Keratinocyte (primary cell): ENCODE results near the gene SPPL3. TPM values are rescaled to one million over a fixed set of nuclear protein-coding genes. Genes with fewer than 3 reads are reported as not detected.

ENCODE experiments used
- DNase-seq: peaks from one replicate; pipeline ENCODE4 v3.0.0-alpha.2; 2011; ENCODE audit warnings: low read depth, missing footprints, low spot score
- FAIRE-seq: peaks from 2 replicates; lab custom pipeline; 2011; peaks lifted over from hg19 to GRCh38; lab: Jason Lieb, UNC
- H2AFZ ChIP-seq: 2 replicates; pipeline ENCODE4 v1.6.0; 2012; ENCODE audit warnings: low read length, control low read depth, inconsistent platforms; ENCODE audit not compliant: control insufficient read depth
- H3K27ac ChIP-seq: 2 replicates; pipeline ENCODE4 v1.5.1; 2011; ENCODE audit warnings: low read length; ENCODE audit not compliant: control insufficient read depth, insufficient read depth
- H3K27me3 ChIP-seq: 3 replicates; pipeline ENCODE4 v1.6.0; 2011; ENCODE audit warnings: low read length; ENCODE audit not compliant: control insufficient read depth, insufficient read depth; ENCODE audit errors: extremely low read depth
- H3K36me3 ChIP-seq, 2 experiments: 2 replicates in 1 of 2; 3 replicates in 1 of 2; pipeline ENCODE4 v1.5.1; 2011; ENCODE audit warnings: low read length in 2 of 2, mild to moderate bottlenecking in 1 of 2; ENCODE audit not compliant: control insufficient read depth in 2 of 2, insufficient read depth in 2 of 2; ENCODE audit errors: extremely low read depth in 1 of 2
- H3K4me1 ChIP-seq: 3 replicates; pipeline ENCODE4 v1.5.1; 2011; ENCODE audit warnings: low read length; ENCODE audit not compliant: control insufficient read depth, insufficient read depth; ENCODE audit errors: extremely low read depth
- H3K4me2 ChIP-seq: 3 replicates; pipeline ENCODE4 v1.6.0; 2011; ENCODE audit warnings: low read depth, low read length; ENCODE audit not compliant: control insufficient read depth, insufficient read depth; ENCODE audit errors: extremely low read depth
- H3K4me3 ChIP-seq, 3 experiments: fragments of 200-600 bp in 1 of 3; sonication (generic) in 1 of 3; 2 replicates in 2 of 3; 3 replicates in 1 of 3; pipeline ENCODE4 v1.5.1; 2011 to 2016; ENCODE audit warnings: low read length in 3 of 3, mild to moderate bottlenecking in 3 of 3, control low read depth in 2 of 3, inconsistent platforms in 1 of 3, low read depth in 1 of 3, mixed read lengths in 1 of 3, mixed run types in 1 of 3, moderate library complexity in 1 of 3; ENCODE audit not compliant: control insufficient read depth in 2 of 3, insufficient read depth in 2 of 3; ENCODE audit errors: extremely low read depth in 1 of 3
- H3K79me2 ChIP-seq: 2 replicates; pipeline ENCODE4 v1.6.0; 2012; ENCODE audit warnings: low read length; ENCODE audit not compliant: control insufficient read depth, insufficient read depth
- H3K9ac ChIP-seq: 3 replicates; pipeline ENCODE4 v1.6.0; 2011; ENCODE audit warnings: low read length; ENCODE audit not compliant: control insufficient read depth, insufficient read depth; ENCODE audit errors: extremely low read depth
- H3K9me1 ChIP-seq: 3 replicates; pipeline ENCODE4 v1.6.0; 2011; ENCODE audit warnings: low read length; ENCODE audit not compliant: control insufficient read depth, insufficient read depth; ENCODE audit errors: extremely low read depth
- H3K9me3 ChIP-seq: 2 replicates; pipeline ENCODE4 v1.5.1; 2012; ENCODE audit warnings: low read depth, low read length; ENCODE audit not compliant: control insufficient read depth
- H4K20me1 ChIP-seq: 3 replicates; pipeline ENCODE4 v1.6.0; 2011; ENCODE audit warnings: low read length; ENCODE audit not compliant: control insufficient read depth, insufficient read depth; ENCODE audit errors: extremely low read depth
- CTCF ChIP-seq, 3 experiments: IDR thresholded peaks in 1 of 3; conservative IDR thresholded peaks in 1 of 3; optimal IDR thresholded peaks in 1 of 3; 2 replicates in 2 of 3; 3 replicates in 1 of 3; pipeline versions ENCODE3 to v1.5.1; 2011; ENCODE audit warnings: low read length in 3 of 3, mild to moderate bottlenecking in 3 of 3, moderate library complexity in 2 of 3, control low read depth in 1 of 3, inconsistent platforms in 1 of 3; ENCODE audit not compliant: insufficient read depth in 2 of 3; ENCODE audit errors: extremely low read depth in 1 of 3
- EZH2 ChIP-seq: IDR thresholded peaks from one replicate; pipeline ENCODE4 v1.6.1; 2012; ENCODE audit warnings: inconsistent platforms, mild to moderate bottlenecking, low read length, moderate library complexity
- dilution Hi-C: fragments of 300-500 bp; cut with MboI; formaldehyde crosslinking; loops from one replicate; pipeline ENCODE4 v1.7.0; 2020; ENCODE audit warnings: low sequenced_read_pairs; ENCODE audit not compliant: extremely low pct_ligation_motif_present
- polyA plus RNA-seq, 5 experiments: library from polyadenylated mRNA; depleted of rRNA in 3 of 5; stranded (reverse) in 3 of 5; stranded (forward) in 1 of 5; unstranded in 1 of 5; fragments of >200 nt; gene quantifications; 1 replicate in 1 of 5; 2 replicates in 3 of 5; 3 replicates in 1 of 5; pipeline versions ENCODE4 v1.2.1 to v1.2.3, GENCODE V29; 2011 to 2012; ENCODE audit warnings: missing spikeins in 2 of 5, low read depth in 1 of 5, low replicate concordance in 1 of 5

The SPPL3 gene
- polyA plus RNA-seq, 1 donor (not counting 4 experiments of a cell fraction or from before 2014, with no cell fraction given), result 28.3 TPM

GRCh38 chr12:120757949-120758348, 146.2 kb downstream of the SPPL3 start:
- Histone ChIP-seq H3K79me2 (no peaks in the 10 kb centered on the region), H3K27ac (no peak overlapping the region), H3K9ac (no peak overlapping the region), H3K9me3 (no peaks in the 10 kb centered on the region), H4K20me1 (no peaks in the 10 kb centered on the region), H3K4me3 (no peak overlapping the region), H3K36me3 (peaks cover 4 to 10% of the 10 kb centered on the region in 2 experiments), H3K27me3 (no peaks in the 10 kb centered on the region), H2AFZ (no peak overlapping the region), H3K4me1 (peaks cover 22% of the 10 kb centered on the region), H3K4me2 (no peak overlapping the region), H3K9me1 (no peaks in the 10 kb centered on the region)
- TF ChIP-seq CTCF (optimal IDR thresholded peaks at IDR 0.05 in 1 of 3, IDR thresholded peaks at IDR 0.05 in 1 of 3, conservative IDR thresholded peaks at IDR 0.05 in 1 of 3; ENCODE audit: extremely low read depth in 1 of 3, insufficient read depth in 2 of 3, low read length in 3 of 3) (no peak), EZH2 (no peak)
- FAIRE-seq (no peak), DNase-seq (no peak)
- dilution Hi-C loops, result no loop called here

GRCh38 chr12:120757226-120757742, 146.9 kb downstream of the SPPL3 start:
- Histone ChIP-seq H3K36me3 (peaks cover 4 to 7% of the 10 kb centered on the region in 2 experiments), H3K4me2 (no peak overlapping the region), H3K9me3 (no peaks in the 10 kb centered on the region), H3K27me3 (no peaks in the 10 kb centered on the region), H3K9me1 (no peaks in the 10 kb centered on the region), H3K4me1 (peaks cover 21% of the 10 kb centered on the region), H3K4me3 (no peak overlapping the region), H3K27ac (no peak overlapping the region), H3K9ac (no peak overlapping the region), H3K79me2 (no peaks in the 10 kb centered on the region), H4K20me1 (no peaks in the 10 kb centered on the region), H2AFZ (no peak overlapping the region)
- TF ChIP-seq CTCF (optimal IDR thresholded peaks at IDR 0.05 in 1 of 3, IDR thresholded peaks at IDR 0.05 in 1 of 3, conservative IDR thresholded peaks at IDR 0.05 in 1 of 3; ENCODE audit: extremely low read depth in 1 of 3, insufficient read depth in 2 of 3, low read length in 3 of 3), result no peak
- no peak for FAIRE-seq
- DNase-seq, result no peak
- dilution Hi-C loops, result no loop called here
